Endothelial cell of hepatic sinusoid (primary cell): Measurements from ENCODE around the gene FMN2.
"Not testable (repeated sequence)": the region's sequence is repeated elsewhere in the genome, so short reads cannot be mapped to it uniquely, and the experiment has no call there.

Experiments used
- in situ Hi-C: cut with HindIII; loops from 2 replicates; pipeline ENCODE4 v1.10.0; 2017; ENCODE audit warnings: low sequenced_read_pairs

The FMN2 gene

GRCh38 chr1:240295811-240296210 lies 204.1 kb downstream of the FMN2 start:
- in situ Hi-C loops = no loop called here

- in situ Hi-C loops = no loop called here
Measured at GRCh38 chr1:240304466-240304865, 212.8 kb downstream of the FMN2 start.

DNA sequence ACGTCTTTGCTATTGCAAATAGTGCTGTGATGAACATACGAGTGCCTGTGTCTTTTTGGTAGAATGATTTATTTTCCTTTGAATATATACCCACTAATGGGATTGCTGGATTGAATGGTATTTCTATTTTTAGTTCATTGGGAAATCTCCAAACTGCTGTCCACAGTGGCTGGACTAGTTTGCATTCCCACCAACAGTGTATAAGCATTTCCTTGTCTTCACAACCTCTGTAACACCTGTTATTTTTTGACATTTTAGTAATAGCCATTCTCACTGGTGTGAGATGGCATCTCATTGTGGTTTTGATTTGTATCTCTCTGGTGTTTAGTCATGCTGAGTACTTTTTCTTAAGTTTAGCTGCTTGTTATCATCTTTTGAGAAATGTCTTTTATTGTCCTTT lies 215.0 kb downstream of the FMN2 start:
- in situ Hi-C loops = no loop called here

GRCh38 chr1:240308096-240308495 lies 216.4 kb downstream of the FMN2 start:
- in situ Hi-C loops = no loop called here

- in situ Hi-C loops = no loop called here
Measured at GRCh38 chr1:240309769-240310168, 218.1 kb downstream of the FMN2 start.

- in situ Hi-C loops = no loop called here
Measured at GRCh38 chr1:240310226-240310925, 218.7 kb downstream of the FMN2 start.

GRCh38 chr1:240312872-240313271 lies 221.2 kb downstream of the FMN2 start:
- in situ Hi-C loops = no loop called here

- in situ Hi-C loops = no loop called here
Measured at GRCh38 chr1:240314845-240315801, 223.4 kb downstream of the FMN2 start.

DNA sequence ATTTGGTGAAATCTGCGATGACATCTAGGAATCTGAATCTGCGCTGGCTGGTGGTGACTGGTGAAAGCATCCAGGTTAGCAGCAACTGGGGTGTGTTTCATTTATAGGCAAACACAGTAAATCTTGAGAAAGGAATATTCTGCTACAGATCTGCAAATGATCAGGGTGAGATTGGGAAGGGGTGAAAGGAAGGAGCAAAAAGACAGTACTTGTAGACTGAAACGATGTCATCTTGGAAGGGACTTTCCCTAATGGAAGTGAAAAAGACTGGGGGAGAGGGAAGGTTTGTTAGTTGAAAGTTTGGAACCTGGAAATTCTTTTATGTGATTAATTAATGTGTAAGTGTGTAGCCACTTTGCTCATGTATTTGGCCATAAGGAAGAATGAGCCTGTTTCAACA lies 228.3 kb downstream of the FMN2 start:
- in situ Hi-C loops = no loop called here

GRCh38 chr1:240320659-240321058 lies 229.0 kb downstream of the FMN2 start:
- in situ Hi-C loops = no loop called here

GRCh38 chr1:240322943-240323342 lies 231.3 kb downstream of the FMN2 start:
- in situ Hi-C loops = no loop called here

DNA sequence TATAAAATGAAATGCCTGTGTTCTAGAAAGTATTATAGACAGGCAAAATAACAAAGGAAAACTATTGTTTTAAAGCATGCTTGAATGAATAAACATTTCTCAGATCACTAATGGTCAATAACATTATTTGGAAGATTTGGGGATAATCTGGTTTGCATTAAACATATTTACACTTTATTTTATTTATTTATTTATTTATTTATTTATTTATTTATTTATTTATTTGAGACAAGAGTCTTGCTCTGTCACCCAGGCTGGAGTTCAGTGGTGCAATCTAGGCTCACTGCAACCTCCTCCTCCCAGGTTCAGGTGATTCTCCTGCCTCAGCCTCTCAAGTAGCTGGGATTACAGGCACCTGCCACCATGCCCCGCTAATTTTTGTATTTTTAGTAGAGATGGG lies 236.7 kb downstream of the FMN2 start:
- in situ Hi-C loops = not testable (repeated sequence)

GRCh38 chr1:240329443-240329842 lies 237.8 kb downstream of the FMN2 start:
- in situ Hi-C loops = no loop called here

DNA sequence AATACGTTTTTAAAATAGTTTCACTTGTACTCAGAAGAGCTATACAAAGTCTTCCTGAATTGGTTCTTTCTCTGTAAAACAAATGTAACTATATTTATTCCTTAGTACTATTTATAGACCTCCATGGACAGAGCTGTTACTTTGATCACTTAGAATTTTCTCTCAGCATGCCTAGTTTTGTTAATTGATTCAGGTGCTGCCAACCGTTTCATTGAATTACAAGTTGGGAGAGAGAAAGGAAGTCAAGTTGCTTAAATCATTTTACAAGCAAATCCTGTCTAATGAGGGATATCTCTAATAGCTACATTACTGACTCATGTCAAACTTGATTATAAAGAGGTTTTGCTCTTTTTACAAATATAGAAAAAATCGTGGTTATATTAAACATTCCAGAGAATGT lies 241.0 kb downstream of the FMN2 start:
- in situ Hi-C loops = no loop called here

DNA sequence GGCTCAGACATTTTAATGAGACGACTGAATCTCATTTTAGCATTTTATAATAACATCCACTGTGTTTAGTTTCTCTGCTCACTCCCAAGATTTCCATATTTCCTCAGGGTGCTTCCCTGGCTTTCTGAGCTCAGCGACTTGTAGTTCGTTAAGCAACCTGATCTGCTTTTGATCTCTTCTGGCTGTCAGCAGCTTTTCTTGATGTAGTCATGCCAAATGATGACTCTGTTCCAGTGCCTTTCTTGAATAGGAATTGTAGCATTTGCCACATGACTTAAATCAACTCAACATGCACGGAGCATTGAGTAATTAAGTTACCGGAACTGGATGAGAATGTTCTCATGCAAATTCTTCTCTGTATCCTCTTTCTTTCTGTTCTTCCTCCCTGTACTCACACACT lies 246.1 kb downstream of the FMN2 start:
- in situ Hi-C loops = no loop called here

DNA sequence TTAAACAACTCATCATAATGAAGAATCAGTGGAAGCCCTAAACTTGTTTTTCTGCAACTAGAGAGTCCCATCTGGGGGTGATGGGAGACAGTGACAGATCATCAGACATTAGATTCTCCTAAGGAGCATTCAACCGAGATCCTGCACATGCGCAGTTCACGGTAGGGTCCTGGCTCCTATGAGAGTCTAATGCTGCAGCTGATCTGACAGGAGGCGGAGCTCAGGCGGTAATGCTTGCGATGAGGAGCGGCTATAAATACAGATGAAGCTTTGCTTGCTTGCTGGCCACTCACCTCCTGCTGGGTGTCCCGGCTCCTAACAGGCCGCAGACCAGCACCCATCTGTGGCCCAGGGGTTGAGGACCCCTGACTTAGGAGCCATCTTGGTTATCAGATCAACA lies 247.2 kb downstream of the FMN2 start:
- in situ Hi-C loops = no loop called here

- in situ Hi-C loops = loop anchor here (5.0 kb wide), 1 partner anchor 71 kb away; no protein-coding TSS in a partner anchor
Measured at GRCh38 chr1:240341365-240342250, 249.9 kb downstream of the FMN2 start.

GRCh38 chr1:240342251-240342625 lies 250.6 kb downstream of the FMN2 start:
- in situ Hi-C loops = loop anchor here (5.0 kb wide), 1 partner anchor 70 kb away; no protein-coding TSS in a partner anchor

DNA sequence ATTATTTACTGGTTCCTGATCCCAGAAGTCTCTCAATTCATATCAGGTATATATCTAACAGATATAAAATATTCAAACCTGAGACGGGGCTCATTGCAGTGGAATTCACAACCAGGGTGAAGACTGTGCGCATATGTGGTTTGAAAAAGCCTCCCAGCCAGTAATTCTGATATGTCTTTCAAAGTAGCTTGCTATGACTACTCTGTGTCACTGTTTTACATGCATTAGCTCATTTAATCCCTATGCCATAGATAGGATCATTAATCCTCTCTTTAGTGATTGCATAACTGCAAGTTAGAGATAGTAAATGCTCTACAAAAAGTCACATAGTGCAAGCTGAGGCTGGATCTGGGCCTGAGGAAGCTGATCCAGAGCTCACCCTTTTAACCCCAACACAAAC lies 251.4 kb downstream of the FMN2 start:
- in situ Hi-C loops = loop anchor here (5.0 kb wide), 1 partner anchor 69 kb away; no protein-coding TSS in a partner anchor

DNA sequence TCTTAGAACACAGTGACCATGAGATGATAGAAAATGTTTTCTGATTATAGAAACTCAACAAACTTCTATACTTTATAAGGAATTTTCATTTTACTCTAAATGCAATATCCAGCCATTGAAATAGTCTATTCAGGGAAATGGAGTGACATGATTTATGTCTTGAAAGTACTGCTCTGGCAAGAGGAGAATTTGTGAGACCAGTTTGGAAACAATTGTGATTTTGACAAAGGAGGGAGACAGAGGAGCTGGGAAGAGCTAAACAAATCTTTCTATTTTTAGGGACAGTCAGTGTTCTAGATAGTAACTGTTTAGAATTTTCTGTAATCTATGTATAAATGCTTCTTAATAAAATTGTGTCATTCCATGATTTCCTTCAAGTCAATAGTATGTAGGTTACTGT lies 252.3 kb downstream of the FMN2 start:
- in situ Hi-C loops = loop anchor here (5.0 kb wide), 1 partner anchor 68 kb away; no protein-coding TSS in a partner anchor

DNA sequence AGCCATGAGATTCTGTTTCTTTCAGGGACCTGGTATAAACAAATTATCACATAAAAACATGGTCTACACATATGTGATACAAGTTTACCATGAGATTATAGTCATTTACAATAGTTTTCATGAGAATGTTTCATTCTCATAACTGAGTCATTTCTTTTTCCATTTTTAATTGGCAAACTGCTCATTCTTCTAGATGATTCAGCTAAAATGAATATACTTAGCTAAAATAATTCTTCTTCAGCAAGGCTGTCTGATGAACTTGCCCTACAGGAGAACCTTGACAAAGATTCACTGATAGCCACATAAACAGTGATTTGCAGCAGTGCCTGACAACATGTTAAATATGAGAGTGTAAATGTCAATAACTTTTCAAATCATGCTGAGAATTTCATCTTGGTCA lies 253.2 kb downstream of the FMN2 start:
- in situ Hi-C loops = loop anchor here (5.0 kb wide), 1 partner anchor 67 kb away; no protein-coding TSS in a partner anchor
